Stimulated activated CD8-positive, alpha-beta memory T cell treated with anti-CD3 and anti-CD28 coated beads, Interleukin-12 subunit alpha, Interleukin-12 subunit beta, amount 100 ng/mL, for 4 hours (primary cell): ENCODE measurements around the gene INTS15.
"Not testable (repeated sequence)": the region's sequence is repeated elsewhere in the genome, so short reads cannot be mapped to it uniquely, and the experiment has no call there.

Experiments
- DNase-seq: peaks from one replicate; pipeline ENCODE4 v3.0.0-alpha.2; 2020; ENCODE audit warnings: low read depth

INTS15 gene

DNA sequence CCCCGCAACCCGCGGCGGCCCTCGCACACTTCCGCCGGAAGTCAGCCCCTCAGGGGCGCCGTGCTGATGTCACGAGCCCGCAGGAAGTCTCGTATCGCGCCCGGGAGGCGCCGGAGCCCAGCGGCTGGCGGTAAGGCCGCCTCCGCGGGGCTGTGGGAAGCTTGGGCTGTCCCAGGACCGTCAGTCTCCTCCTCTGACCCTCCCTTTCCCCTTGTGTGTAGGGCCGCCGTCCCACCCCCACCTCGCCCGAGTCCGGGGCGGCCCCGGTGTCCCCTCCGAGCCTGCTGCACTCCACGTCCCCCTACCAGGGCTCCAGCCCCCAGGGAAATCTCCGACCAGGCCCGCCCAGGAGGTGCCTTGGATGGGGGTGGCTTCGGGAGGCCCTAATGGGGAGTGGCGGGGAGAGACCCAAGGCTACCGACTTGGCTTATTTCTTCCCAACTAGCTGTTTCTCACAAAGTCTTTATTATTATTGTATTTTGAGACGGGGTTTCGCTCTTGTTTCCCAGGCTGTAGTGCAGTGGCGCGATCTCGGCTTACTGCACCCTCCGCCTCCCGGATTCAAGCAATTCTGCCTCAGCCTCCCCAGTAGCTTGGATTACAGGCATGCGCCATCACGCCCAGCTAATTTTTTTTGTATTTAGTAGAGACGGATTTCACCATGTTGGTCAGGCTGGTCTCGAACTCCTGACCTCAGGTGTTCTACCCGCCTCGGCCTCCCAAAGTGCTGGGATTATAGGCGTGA, 12.3 kb upstream of the INTS15 start, which contains the start of gene ZDHHC4:
TSS of gene ZDHHC4 (plus strand) at position 86 of the 745 bp plus-strand sequence. CDS start 3,108 bp downstream, outside the sequence.
- DNase-seq = peak; percentile 81

GRCh38 chr7:6578114-6579084, 11.4 kb upstream of the INTS15 start:
- DNase-seq = no peak

DNA sequence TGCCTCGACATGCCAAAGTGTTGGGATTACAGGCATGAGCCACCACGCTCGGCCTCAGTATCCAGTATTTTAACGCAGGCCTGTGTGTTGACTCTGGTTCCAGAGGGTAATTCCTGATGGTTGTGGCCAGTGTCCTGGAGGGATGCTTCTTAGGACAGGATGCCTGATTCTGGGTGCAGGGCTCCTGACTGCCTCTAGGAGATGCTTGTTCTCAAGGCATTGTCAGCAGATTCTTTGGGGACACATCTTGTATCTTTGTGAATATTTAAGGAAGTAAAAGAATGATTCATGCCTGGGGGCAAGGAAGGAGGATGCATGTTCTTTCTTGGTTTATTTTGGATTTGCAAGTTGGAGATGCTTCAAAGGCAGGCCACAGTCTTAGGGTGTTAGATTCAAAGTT, 10.4 kb upstream of the INTS15 start:
- DNase-seq = no peak

DNA sequence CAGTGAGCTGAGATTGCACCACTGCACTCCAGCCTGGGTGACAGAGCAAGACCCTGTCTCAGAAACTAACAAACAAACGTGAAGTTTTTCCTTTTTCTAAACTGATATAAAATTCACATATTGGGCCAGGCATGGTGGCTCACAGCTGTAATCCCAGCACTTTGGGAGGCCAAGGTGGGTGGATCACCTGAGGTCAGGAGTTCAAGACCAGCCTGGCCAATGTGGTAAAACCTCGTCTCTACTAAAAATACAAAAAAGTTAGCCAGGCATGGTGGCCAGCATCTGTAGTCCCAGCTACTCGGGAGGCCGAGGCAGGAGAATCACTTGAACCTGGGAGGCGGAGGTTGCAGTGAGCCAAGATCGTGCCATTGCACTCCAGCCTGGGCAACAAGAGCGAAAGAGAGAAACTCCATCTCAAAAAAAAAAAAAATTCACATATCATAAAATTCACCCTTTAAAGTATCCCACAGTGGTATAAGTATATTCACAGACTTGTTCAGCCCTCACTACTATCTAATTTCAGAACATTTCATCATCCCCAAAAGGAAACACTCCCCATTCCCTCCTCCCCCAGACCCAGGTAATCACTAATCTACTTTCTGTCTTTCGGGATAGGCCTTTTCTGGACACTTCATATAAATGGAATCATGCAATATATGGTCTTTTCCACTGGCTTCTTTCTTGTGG, 3.9 kb upstream of the INTS15 start:
- not testable (repeated sequence) for DNase-seq

- DNase-seq = no peak
These were observed 1.3 kb upstream of the INTS15 start for GRCh38 chr7:6588566-6588965.

GRCh38 chr7:6589151-6589828, 531 bp upstream of the INTS15 start:
- DNase-seq = no peak

DNA sequence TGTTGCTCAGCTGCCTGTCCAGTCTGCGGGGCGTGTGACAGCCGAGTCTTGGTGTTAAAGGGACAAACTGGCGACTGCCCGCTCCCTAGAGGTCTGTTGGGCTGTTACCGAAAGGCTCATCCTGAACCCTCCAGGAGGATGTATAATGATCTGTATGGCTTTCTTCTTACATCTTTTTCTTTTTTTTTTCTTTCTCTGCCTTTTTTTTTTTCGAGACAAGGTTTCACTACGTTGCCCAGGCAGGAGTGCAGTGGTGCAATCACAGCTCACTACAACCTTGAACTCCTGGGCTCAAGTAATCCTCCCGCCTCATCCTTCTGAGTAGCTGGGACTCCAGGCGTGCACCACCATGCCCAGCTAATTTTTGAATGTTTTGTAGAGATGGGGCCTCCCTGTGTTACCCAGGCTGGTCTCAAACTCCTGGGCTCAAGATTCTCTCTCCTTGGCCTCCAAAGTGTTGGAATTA, 857 bp downstream of the INTS15 start:
- DNase-seq = no peak

GRCh38 chr7:6600093-6600492, 10.3 kb downstream of the INTS15 start:
- no peak for DNase-seq

DNA sequence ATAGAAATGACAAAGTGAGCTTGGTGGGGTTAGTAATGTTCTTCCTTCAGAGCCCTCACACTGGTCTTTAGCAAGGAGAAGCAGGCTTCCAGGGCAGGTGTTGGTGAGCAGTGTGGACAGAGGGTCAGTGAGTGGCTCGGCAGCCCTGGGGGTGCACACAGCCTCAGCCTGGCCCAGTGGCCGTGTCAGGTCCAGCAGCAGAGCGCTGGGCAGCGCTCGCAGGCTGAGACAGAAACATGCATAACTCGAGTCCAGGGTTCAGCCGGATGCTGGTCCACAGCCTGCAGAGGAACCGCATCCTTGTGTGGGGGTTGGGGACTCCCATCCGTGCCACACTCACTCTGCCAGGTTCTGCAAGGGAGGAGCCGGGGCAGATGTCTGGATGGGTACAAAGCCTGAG, 14.6 kb downstream of the INTS15 start:
- no peak for DNase-seq

DNA sequence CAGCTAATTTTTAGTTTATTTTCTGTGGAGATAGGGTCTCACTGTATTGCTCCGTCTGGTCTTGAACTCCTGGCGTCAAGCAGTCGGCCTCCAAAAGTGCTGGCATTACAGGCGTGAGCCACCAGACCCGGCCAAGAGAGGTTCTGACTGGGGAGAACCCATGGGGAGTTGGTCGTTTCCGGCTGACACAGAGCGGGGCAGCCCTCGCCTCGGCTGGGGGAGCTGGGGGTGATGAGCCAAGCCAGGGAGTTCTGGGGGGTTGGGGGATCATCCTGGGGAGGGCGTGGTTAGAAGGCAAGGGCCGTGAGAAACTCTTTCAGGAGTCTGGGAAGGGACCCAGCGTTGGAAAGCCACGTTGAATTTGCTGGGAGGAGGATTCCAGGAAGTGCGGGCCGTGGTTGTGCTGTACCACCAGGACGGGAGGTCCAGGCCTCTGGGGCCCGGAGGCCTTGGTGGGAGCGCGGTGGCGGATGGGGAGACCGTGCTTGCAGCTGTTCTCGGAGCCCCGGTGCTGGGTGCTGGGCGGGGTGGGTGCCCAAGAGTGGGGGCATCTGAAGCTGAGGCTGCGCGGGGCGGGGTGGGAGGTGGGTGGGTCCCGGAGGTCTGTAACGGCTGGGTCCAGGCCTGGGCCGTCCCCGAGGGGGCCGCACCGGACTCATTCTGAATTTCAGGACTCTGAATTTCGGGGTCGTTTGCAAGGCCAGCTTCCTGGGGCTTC, 17.2 kb downstream of the INTS15 start:
- no peak for DNase-seq

DNA sequence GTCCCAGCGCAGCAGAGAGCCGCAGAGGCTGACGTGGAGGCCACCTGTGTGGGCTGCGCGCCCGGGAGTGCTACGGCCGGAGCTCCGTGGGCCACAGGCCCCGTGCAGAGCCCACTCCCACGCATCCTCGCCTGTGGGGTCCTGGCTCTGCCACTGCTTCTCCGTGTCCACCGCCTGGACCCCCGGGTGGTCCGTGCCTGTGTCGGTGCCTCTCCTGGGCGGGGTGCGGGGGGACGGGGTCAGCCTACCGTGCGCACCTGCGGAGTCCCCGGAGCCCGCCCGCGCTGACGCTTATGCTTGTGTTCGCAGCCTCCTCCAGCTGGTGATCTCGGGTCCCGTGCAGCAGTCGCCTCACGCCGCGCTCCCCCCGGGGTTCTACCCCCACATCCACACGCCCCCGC, 17.8 kb downstream of the INTS15 start:
- no peak for DNase-seq

DNA sequence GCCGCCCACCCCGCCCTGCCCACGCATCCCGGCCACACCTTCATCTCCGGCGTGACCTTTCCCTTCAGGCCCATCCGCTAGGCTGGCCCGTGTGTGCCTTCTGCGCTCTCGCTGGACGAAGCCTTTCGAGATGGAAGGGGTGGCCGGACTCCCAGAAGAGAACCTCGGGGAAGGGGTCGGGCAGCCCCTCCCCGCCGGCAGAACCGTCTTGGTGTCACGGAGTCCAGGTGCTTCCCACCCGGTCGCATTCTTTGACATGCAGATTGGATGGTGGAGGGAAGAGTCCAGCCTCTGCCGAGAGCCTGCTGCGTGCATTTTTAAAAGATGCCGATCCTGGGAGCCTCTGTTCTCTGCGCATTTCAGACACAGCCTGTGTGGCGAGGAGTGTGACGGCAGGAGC, 18.3 kb downstream of the INTS15 start:
- DNase-seq = no peak

DNA sequence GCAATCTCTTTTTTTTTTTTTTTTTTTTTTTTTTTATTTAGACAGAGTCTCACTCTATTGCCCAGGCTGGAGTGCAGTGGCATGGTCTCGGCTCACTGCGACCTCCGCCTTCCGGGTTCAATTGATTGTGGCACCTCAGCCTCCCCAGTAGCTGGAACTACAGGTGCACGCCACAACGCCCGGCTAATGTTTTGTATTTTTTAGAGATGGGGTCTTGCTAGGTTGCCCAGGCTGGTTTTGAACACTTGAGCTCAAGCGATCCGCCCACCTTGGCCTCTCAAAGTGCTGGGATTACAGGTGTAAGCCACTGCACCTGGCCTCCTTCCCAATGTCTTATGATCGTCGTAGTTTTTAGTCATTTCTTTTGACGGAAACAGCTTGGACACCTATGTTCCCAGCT, 19.0 kb downstream of the INTS15 start:
- DNase-seq = no peak

DNA sequence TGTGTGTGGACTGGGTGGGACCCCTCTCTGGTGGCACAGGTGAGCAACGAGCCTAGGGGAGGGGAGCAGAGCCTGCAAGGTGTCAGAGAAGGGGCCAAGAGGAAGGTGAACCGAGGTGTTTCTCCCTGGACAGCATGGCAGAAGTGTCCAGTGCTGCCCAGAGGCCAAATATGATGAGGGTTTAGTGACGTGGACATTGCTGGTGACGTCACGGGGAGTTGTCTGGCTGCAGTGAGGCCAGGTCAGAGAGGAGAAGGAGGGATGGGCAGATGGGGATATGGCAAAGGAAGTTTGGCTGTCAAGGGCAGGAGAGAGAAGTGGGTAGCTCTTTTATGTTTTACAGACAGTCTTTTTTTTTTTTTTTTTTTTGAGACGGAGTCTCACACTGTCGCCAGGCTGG, 23.0 kb downstream of the INTS15 start:
- no peak for DNase-seq

DNA sequence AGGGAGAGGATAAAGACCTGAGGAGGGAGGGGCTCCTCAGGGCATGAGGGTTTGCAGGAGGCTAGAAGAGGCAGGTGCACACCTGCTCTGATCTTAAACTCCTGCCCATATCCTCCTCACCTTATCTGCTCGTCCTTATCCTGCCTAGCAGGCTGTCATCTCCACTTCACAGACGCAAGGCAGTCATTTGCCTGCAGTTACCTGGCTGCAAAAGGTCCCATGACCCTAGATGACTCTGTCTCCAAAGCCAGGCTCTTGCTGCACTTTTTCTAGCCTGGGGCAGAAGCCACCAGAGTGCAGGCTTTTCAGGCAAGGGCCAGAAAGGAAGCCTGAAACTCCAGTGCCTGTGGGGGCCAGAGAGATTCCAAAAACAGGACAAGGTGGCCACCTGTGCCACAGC, 23.9 kb downstream of the INTS15 start:
- no peak for DNase-seq

- no peak for DNase-seq
These were observed 25.3 kb downstream of the INTS15 start, which contains the start of gene ZNF853 for GRCh38 chr7:6614953-6615722. ZNF853 (plus strand) TSS chr7:6615610; CDS start chr7:6616175, 565 bp downstream.

GRCh38 chr7:6615723-6616555, 26.1 kb downstream of the INTS15 start:
- no peak for DNase-seq

- DNase-seq = no peak
These were observed 27.2 kb downstream of the INTS15 start for GRCh38 chr7:6616854-6617643.
